Ovary (tissue), 9 donors: ENCODE data around the gene ASAP2. TPM values are rescaled to one million over a fixed set of nuclear protein-coding genes. Genes with fewer than 3 reads are reported as not detected.

Source experiments
- DNase-seq, 5 donors: peaks; one replicate each; pipeline ENCODE4 v3.0.0-alpha.2; 2019 to 2020
- H3K27ac ChIP-seq, 2 donors: fragments of 200-600 bp; one replicate each; pipeline versions ENCODE4 v1.5.1 to v1.8.0; 2019 to 2022
- H3K27me3 ChIP-seq: fragments of 200-600 bp; one replicate; pipeline ENCODE4 v1.8.0; 2022
- H3K36me3 ChIP-seq: fragments of 200-600 bp; sonication (generic); one replicate; pipeline ENCODE4 v1.5.1; 2019
- H3K4me1 ChIP-seq: one replicate; pipeline ENCODE4 v1.8.1; 2013; ENCODE audit warnings: mild to moderate bottlenecking, moderate library complexity; ENCODE audit not compliant: insufficient read depth
- H3K4me3 ChIP-seq: fragments of 200-600 bp; sonication (generic); one replicate; pipeline ENCODE4 v1.5.1; 2017
- H3K9me3 ChIP-seq, 2 donors: fragments of 200-600 bp in 1 of 2; sonication (generic) in 1 of 2; one replicate each; pipeline versions ENCODE4 v1.5.1 to v1.8.1; 2013 to 2019; ENCODE audit warnings: mild to moderate bottlenecking in 1 of 2, moderate library complexity in 1 of 2
- EP300 ChIP-seq: sonication (generic); formaldehyde crosslinking; IDR thresholded peaks from one replicate; pipeline ENCODE4 v1.6.1; 2017; ENCODE audit warnings: antibody characterized with exemption
- POLR2A ChIP-seq: fragments of 450-650 bp; IDR thresholded peaks from one replicate; pipeline ENCODE4 v1.6.1; 2017; ENCODE audit warnings: antibody characterized with exemption, mild to moderate bottlenecking, moderate library complexity
- WGBS, 3 donors: extraction: QIAGEN DNeasy Blood & Tissue Kit in 1 of 3; methylation state at CpG; one replicate each; pipeline versions ENCODE4 v1.1.5 to v1.1.7; 2013 to 2017; 5-methylcytosine and 5-hydroxymethylcytosine counted together
- intact Hi-C, 4 donors: fragments of 100-400 bp; cut with DNase I; formaldehyde crosslinking; loops; one replicate each; pipeline versions ENCODE4 v1.11.0 to v1.15.1; 2022 to 2023
- polyA plus RNA-seq, 2 donors: library from polyadenylated mRNA; stranded (reverse); fragments of 200-250 nt in 1 of 2; fragments of 350-450 nt in 1 of 2; fragmentation: Illumina TruSeq in 1 of 2; extraction: RNeasy Lipid Tissue Mini Kit (QIAGEN cat#74804) in 1 of 2; gene quantifications; one replicate each; pipeline ENCODE4 v1.2.3, GENCODE V29; 2013 to 2014
- total RNA-seq, 7 donors: library from RNA; depleted of rRNA in 2 of 7; stranded (reverse); fragments of >200 nt in 2 of 7; fragmentation: NEBNext Ultra II Directional in 3 of 7; extraction: Animal tissue kit (Norgen Biotek cat#: 25700) in 3 of 7; gene quantifications; one replicate each; pipeline versions ENCODE4 v1.1.0 to v1.2.4, GENCODE V29; 2016 to 2023
- TF ChIP-seq, protein P1 (sequence below), 3 donors: fragments of 450-650 bp in 2 of 3; fragments of 200-600 bp in 1 of 3; IDR thresholded peaks; one replicate each; pipeline versions ENCODE4 v1.5.1 to v1.8.0; 2016 to 2022; ENCODE audit warnings: antibody characterized with exemption in 3 of 3, mild to moderate bottlenecking in 1 of 3
- donor health status: DM: no; HTN: no; CAD: no; lungs with moderate emphysema.
- donor health status: DM: no; HTN: no; CAD: no.
- donor health status: Bipolar disorder and iron deficiency.
- donor health status: DM: yes; HTN: yes; CAD: no.
- donor health status: DM: no; HTN: no; CAD: no.
- donor health status: DM: yes; HTN: yes; CAD: no.

The ASAP2 gene
- total and polyA plus RNA-seq, 9 donors = 10.3 to 22.7 (median 15.5) TPM

DNA sequence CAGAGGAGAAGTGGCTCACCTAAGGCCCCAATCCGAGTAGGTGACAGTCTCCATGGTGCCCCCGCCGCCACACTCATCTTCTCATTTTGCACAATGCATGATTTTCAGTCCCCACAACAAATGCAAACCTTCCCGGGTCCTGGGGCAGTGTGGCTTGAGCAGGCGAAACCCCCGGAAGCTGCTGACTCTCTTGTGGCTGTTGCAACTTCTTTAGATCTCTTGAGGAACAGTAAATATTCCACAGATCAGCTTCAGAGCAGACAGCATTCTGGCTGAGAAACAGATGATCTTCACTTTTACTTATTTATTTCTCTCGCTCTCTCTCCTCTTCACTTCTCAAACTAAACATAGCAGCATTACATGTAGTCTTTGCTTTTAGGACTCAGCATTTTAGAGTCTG lies 51.9 kb downstream of the ASAP2 start:
- intact Hi-C loops = loop anchor here in 1 of 4 donors (5.0 kb wide), 1 partner anchor 694 kb away; the partner anchor contains the start of gene GRHL1
- 73 to 80% (median 76%) methylated on average over 7 of the region's 7 CpGs for WGBS, 3 donors
- H3K4me1 ChIP-seq = peaks cover 34% of the 10 kb centered on the region

DNA sequence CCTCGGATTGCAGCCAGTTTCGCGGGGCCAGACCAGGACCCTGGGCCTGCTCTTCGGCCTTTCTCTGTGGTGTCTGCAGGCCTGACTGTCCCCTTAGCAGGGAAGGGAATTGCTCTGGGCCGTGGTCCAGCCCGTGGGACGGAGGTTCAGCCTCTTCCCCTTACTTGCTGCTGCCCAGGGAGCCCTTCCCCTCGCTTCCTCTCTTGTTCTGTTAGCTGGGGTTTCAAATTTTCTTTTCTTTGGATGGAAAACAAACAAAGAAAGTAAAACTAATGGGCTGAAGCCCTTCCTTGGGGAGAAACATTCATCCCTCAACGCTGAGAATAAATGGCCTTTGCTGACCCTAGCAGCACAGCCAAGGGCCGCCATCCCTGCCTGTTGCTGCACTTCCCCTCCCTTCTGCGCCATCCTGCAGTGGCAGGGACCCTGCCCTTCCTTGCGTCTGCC lies 52.4 kb downstream of the ASAP2 start:
- no peaks in the 10 kb centered on the region for H3K36me3 ChIP-seq
- no peak overlapping the region for H3K4me3 ChIP-seq
- DNase-seq = peak in 1 of 5 donors; percentile 54
- 29 to 41% (median 41%) methylated on average over 12 of the region's 12 CpGs for WGBS, 3 donors
- H3K27ac ChIP-seq = peak overlapping the region in 1 of 2 donors; percentile 66
- intact Hi-C loops = loop anchor here in 1 of 4 donors (5.0 kb wide), 1 partner anchor 693 kb away; the partner anchor contains the start of gene GRHL1
- TF ChIP-seq, protein P1, sequence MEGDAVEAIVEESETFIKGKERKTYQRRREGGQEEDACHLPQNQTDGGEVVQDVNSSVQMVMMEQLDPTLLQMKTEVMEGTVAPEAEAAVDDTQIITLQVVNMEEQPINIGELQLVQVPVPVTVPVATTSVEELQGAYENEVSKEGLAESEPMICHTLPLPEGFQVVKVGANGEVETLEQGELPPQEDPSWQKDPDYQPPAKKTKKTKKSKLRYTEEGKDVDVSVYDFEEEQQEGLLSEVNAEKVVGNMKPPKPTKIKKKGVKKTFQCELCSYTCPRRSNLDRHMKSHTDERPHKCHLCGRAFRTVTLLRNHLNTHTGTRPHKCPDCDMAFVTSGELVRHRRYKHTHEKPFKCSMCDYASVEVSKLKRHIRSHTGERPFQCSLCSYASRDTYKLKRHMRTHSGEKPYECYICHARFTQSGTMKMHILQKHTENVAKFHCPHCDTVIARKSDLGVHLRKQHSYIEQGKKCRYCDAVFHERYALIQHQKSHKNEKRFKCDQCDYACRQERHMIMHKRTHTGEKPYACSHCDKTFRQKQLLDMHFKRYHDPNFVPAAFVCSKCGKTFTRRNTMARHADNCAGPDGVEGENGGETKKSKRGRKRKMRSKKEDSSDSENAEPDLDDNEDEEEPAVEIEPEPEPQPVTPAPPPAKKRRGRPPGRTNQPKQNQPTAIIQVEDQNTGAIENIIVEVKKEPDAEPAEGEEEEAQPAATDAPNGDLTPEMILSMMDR (IDR thresholded peaks at IDR 0.05) = no peak
- TF ChIP-seq EP300 = no peak
- TF ChIP-seq POLR2A = no peak
- H3K27me3 ChIP-seq = no peaks in the 10 kb centered on the region
- H3K9me3 ChIP-seq = no peaks in the 10 kb centered on the region
- H3K4me1 ChIP-seq = peaks cover 38% of the 10 kb centered on the region

More for the DNA sequence above, 51.9 kb downstream of the ASAP2 start:
- no peak overlapping the region for H3K4me3 ChIP-seq
- no peaks in the 10 kb centered on the region for H3K36me3 ChIP-seq
- H3K27ac ChIP-seq = peak overlapping the region in 1 of 2 donors; percentile 66
- TF ChIP-seq EP300 (no peak), POLR2A (no peak)
- TF ChIP-seq, protein P1 (IDR thresholded peaks at IDR 0.05) = no peak
- no peak for DNase-seq
- H3K9me3 ChIP-seq = no peaks in the 10 kb centered on the region
- H3K27me3 ChIP-seq = no peaks in the 10 kb centered on the region

DNA sequence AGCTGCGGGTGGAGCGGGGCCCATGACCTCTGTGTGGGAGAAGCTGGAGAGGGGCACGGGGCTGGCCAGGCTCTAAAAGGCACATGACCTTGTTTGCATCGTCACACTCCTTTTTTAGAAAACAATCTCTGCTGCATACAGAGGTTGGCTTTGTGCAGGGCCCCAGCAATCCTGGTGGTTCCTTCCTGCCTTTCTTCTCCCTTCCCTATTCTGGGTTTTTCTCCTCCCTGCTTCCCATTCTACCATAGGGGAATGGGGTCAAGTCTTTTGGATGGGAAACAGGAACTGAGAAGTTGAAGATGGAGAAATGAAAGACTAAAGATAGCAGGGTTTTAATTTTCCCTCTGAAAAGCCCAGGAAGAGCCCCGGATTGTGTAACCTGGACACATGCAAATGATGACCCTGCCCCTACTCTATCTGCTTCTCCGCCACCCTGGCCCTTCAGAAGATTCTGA lies 53.9 kb downstream of the ASAP2 start:
- WGBS, 3 donors = 50 to 58% (median 54%) methylated on average over 6 of the region's 6 CpGs
- Histone ChIP-seq H3K27ac (peak overlapping the region in 1 of 2 donors; percentile 66), H3K4me3 (no peak overlapping the region), H3K9me3 (no peaks in the 10 kb centered on the region), H3K36me3 (no peaks in the 10 kb centered on the region), H3K27me3 (no peaks in the 10 kb centered on the region), H3K4me1 (peaks cover 38% of the 10 kb centered on the region)
- DNase-seq = no peak
- TF ChIP-seq, protein P1 (IDR thresholded peaks at IDR 0.05) = no peak
- TF ChIP-seq POLR2A (no peak), EP300 (no peak)
- intact Hi-C loops = no loop called here

DNA sequence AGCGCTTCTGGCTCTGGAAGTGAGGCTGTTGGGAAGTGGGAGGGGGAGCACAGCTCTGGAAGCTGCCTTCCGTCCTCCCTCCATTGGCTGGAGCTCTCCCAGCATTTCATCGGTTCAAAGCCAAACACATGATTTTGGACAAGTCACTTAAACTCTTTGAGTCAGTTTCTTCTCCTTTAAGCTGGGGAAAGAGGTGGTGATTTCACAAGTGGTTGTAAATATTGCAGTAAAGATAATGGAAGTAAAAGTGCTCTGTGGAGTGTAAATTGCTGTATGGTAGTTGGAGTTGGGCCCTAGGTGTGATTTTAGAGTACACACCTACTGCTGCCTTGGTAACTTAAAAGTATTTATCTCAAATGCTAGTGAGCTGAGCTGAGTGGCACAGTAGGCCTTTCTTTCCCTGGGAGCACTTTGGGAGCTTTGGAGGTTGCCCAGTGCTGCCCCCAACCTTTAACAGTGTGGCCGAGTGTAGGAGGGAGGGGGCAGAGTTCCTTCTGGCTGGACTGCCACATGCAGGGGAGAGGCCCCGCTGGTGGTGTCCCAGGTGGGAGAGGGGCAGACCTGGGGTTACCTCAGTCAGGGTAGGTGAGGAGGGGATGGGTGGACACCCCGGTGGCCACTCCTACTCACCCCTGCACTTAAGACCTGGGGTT lies 54.7 kb downstream of the ASAP2 start:
- peak in 4 of 5 donors; percentile 49 to 76 (median 59) for DNase-seq
- Histone ChIP-seq H3K27ac (peak overlapping the region; percentile 57 to 66), H3K27me3 (no peaks in the 10 kb centered on the region), H3K4me3 (no peak overlapping the region), H3K4me1 (peaks cover 37% of the 10 kb centered on the region), H3K36me3 (no peaks in the 10 kb centered on the region), H3K9me3 (no peaks in the 10 kb centered on the region)
- TF ChIP-seq, protein P1 (IDR thresholded peaks at IDR 0.05) = no peak
- TF ChIP-seq POLR2A (no peak), EP300 (no peak)
- WGBS, 3 donors = 39 to 44% (median 41%) methylated on average over 6 of the region's 6 CpGs
- intact Hi-C loops = no loop called here
